ENCODE measurements around the gene SPINK6. TPM values are rescaled to one million over a fixed set of nuclear protein-coding genes. Genes with fewer than 3 reads are reported as not detected.

SPINK6 gene
- total RNA-seq, 4 donors from 2014 or later = not detected

DNA sequence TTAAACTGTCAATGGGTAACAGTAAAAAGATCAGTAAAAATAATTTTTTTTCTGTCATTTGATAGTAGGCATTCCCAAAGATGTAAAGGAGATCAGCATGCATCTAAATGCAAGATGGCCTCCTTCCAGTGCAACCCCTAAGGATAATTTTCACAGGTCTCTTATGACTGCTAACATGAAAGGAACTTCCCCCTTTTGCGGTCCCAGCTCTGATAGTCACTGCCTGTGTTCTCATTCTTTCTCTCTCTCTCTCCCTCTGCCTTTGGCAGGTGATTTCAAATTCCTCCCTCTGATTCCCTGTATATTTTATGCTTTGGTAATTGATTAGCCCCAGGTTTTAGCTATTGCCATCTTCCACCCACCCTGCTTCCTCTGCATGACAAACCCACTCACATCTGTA, 25.6 kb upstream of the SPINK6 start:
- Histone ChIP-seq H3K4me3 (no peak overlapping the region), H3K36me3 (no peaks in the 10 kb centered on the region), H3K27me3 (no peaks in the 10 kb centered on the region), H3K4me1 (no peaks in the 10 kb centered on the region), H3K9me3 (no peaks in the 10 kb centered on the region), H3K27ac (no peak overlapping the region)
- TF ChIP-seq CTCF (IDR thresholded peaks at IDR 0.05 in 4 of 5, conservative IDR thresholded peaks at IDR 0.05 in 1 of 5) (no peak), POLR2A (IDR thresholded peaks at IDR 0.05) (no peak)
- ATAC-seq = no peak
- in situ Hi-C loops (cut with MboI; ENCODE audit: low sequenced_read_pairs in 4 of 4) (loop anchor here in 3 of 4 donors (5.0 to 25.0 kb wide), 3 partner anchors 548 to 935 kb away; no protein-coding TSS in a partner anchor), intact Hi-C loops (cut with DNase I; ENCODE audit: low total_unique reads) (no loop called here)
- DNase-seq = no peak

DNA sequence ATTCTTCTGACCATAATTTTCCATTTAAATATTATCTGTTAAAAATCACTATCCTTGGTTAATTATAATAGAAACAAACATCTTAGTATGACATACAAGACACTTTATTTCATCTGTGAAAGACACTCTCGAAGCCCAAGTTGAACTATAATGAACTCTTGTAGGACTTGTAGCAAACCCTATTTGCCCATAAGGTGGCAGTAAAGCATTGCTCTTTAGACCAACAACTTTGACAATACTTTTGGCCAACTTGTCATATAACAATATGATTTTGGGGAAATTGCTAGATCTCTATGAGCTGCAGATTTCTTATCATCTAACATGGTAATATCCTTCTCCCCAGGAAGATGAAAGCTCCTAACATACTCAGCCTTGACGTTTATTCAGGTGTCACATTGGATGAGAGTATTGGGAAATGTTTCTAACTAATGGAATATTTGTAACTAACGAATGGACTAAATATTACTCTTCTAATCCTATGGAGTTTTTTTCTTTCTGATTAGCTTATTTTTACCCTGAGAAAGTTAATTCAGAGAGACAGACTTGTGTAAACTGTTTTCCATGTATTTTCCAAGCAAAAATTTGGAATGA, 23.5 kb upstream of the SPINK6 start:
- DNase-seq = no peak
- H3K9me3 ChIP-seq = no peaks in the 10 kb centered on the region
- H3K27ac ChIP-seq = no peak overlapping the region
- intact Hi-C loops (cut with DNase I; ENCODE audit: low total_unique reads) = loop anchor here (2.0 kb wide), 1 partner anchor 549 kb away; no protein-coding TSS in a partner anchor
- H3K36me3 ChIP-seq = no peaks in the 10 kb centered on the region
- TF ChIP-seq CTCF (IDR thresholded peaks at IDR 0.05 in 4 of 5, conservative IDR thresholded peaks at IDR 0.05 in 1 of 5) = peak in 4 of 5 experiments; percentile 34 to 56 (median 44)
- no peak for TF ChIP-seq POLR2A (IDR thresholded peaks at IDR 0.05)
- no peak overlapping the region for H3K4me3 ChIP-seq
- ATAC-seq = peak; percentile 41 to 52
- H3K4me1 ChIP-seq = no peaks in the 10 kb centered on the region
- no peaks in the 10 kb centered on the region for H3K27me3 ChIP-seq
- in situ Hi-C loops (cut with MboI; ENCODE audit: low sequenced_read_pairs in 4 of 4) = loop anchor here in 3 of 4 donors (5.0 to 25.0 kb wide), 3 partner anchors 545 to 933 kb away; no protein-coding TSS in a partner anchor

DNA sequence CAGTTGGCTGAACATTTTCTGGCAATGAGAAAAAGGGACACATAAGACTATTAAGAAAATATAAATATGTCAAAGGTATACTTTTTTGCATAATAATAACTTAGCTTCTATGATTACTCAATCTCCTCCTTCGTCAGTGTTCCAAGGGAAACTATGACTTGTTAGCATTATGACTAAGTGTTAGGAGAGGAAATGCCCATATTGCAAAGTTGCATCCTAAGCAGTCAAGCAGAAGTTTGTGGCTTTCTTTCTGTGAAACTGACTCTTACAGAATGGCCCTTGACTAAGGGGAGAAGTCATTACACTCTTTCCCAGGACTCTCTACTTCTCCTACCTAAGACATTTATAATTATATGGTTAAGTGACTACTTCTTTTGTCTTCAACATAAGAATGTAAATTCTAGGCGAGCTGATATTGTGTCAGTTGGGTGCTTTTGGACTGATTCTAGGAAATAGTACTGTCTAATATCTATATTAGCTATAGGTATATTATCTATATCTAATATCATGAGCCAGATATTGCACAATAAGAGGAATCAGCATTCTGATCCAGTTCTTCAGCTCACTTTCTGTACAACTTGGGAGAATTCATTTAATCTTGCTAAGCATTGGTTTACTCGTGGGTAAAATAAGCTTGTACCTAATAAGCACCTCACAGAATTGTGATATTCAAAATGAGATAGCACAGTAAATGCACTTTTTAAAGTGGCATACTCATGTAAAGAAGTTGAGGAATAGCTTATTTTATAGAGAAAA, 16.4 kb upstream of the SPINK6 start:
- Histone ChIP-seq H3K4me3 (no peak overlapping the region), H3K9me3 (no peaks in the 10 kb centered on the region), H3K4me1 (no peaks in the 10 kb centered on the region), H3K27ac (no peak overlapping the region), H3K36me3 (no peaks in the 10 kb centered on the region), H3K27me3 (no peaks in the 10 kb centered on the region)
- ATAC-seq (peak in 1 of 2 donors; percentile 39), DNase-seq (no peak)
- intact Hi-C loops (cut with DNase I; ENCODE audit: low total_unique reads) (loop anchor here (10.0 kb wide), 1 partner anchor 188 kb away; no protein-coding TSS in a partner anchor), in situ Hi-C loops (cut with MboI; ENCODE audit: low sequenced_read_pairs in 4 of 4) (loop anchor here in 1 of 4 donors (25.0 kb wide), 1 partner anchor 926 kb away; no protein-coding TSS in a partner anchor)
- TF ChIP-seq POLR2A (IDR thresholded peaks at IDR 0.05) = no peak
- TF ChIP-seq CTCF (IDR thresholded peaks at IDR 0.05 in 4 of 5, conservative IDR thresholded peaks at IDR 0.05 in 1 of 5) = no peak

DNA sequence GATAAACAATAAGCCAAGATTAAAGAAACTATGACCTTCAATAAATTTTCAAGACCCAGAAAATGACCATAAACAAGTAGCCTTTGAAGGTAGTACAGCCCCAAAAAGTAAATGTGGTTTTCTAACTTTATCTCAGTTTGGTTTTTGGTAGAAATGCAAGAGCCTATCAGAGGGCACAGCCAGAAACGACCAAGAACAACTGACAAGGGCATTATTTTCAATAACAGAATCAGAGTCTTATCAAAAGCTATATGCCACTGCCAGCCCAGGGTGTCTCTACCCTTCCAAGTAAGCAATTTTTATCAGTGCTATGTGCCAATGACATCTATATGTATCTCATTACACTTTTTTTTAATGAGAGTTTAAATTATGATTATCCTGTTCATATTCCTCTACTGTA, 11.8 kb upstream of the SPINK6 start:
- no peak overlapping the region for H3K4me3 ChIP-seq
- no peak overlapping the region for H3K27ac ChIP-seq
- DNase-seq (no peak), ATAC-seq (no peak)
- in situ Hi-C loops (cut with MboI; ENCODE audit: low sequenced_read_pairs in 4 of 4) (loop anchor here in 1 of 4 donors (25.0 kb wide), 1 partner anchor 921 kb away; no protein-coding TSS in a partner anchor), intact Hi-C loops (cut with DNase I; ENCODE audit: low total_unique reads) (no loop called here)
- no peaks in the 10 kb centered on the region for H3K27me3 ChIP-seq
- no peaks in the 10 kb centered on the region for H3K36me3 ChIP-seq
- H3K9me3 ChIP-seq = no peaks in the 10 kb centered on the region
- no peak for TF ChIP-seq POLR2A (IDR thresholded peaks at IDR 0.05)
- no peak for TF ChIP-seq CTCF (IDR thresholded peaks at IDR 0.05 in 4 of 5, conservative IDR thresholded peaks at IDR 0.05 in 1 of 5)
- H3K4me1 ChIP-seq = no peaks in the 10 kb centered on the region

All from gastrocnemius medialis (tissue), 4 donors.